GM10266 (cell line): Measurements from ENCODE around the gene TMEM108.

Experiments
- DNase-seq: peaks from one replicate; pipeline ENCODE4 v3.0.0; 2012; ENCODE audit errors: extremely low spot score
- TF ChIP-seq, protein P1 (sequence below): IDR thresholded peaks from 2 replicates; pipeline ENCODE4 v1.5.1; 2012; ENCODE audit warnings: mild to moderate bottlenecking, low read depth; ENCODE audit not compliant: control insufficient read depth, insufficient read depth; ENCODE audit errors: missing control alignments

TMEM108 gene

DNA sequence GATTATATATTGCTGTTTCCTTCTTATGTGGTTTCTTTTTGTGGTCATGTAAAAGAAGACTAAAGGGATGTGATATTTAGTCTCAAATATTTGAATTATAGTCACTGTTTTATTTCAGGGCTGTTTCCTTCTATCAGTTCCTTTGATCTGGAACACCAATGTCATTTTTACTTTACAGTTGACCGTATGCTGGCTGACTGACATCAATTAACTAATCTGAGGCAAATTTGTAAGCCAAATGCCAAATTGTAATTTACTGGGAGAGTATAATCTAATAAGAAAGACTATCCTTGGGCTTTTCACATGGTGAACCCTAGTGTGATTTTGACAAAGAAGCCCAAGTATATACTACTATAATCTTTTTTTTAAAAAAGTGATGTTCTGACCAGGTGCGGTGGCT is 87.6 kb downstream of the TMEM108 start:
- TF ChIP-seq, protein P1, sequence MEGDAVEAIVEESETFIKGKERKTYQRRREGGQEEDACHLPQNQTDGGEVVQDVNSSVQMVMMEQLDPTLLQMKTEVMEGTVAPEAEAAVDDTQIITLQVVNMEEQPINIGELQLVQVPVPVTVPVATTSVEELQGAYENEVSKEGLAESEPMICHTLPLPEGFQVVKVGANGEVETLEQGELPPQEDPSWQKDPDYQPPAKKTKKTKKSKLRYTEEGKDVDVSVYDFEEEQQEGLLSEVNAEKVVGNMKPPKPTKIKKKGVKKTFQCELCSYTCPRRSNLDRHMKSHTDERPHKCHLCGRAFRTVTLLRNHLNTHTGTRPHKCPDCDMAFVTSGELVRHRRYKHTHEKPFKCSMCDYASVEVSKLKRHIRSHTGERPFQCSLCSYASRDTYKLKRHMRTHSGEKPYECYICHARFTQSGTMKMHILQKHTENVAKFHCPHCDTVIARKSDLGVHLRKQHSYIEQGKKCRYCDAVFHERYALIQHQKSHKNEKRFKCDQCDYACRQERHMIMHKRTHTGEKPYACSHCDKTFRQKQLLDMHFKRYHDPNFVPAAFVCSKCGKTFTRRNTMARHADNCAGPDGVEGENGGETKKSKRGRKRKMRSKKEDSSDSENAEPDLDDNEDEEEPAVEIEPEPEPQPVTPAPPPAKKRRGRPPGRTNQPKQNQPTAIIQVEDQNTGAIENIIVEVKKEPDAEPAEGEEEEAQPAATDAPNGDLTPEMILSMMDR = no peak
- DNase-seq = no peak

DNA sequence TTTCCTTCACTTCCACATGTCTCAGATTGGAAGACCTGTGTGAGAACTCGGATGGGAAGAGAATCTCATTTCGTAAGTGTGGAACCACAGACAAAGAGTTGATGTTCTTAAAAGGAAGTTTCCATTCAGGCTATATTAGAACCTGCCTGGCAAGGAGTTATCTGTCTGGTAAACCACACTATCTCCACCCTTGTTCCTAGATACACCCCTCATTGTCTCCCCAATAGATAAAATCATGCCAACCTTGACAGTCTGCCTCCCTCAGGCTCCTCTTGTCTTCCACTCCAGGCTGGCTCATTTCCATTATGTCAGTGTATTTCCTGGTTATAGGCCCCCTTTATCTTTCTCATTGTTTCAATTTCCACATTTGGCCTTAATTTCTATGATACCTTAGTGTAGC is 89.2 kb downstream of the TMEM108 start:
- DNase-seq = no peak
- TF ChIP-seq, protein P1 = no peak

DNA sequence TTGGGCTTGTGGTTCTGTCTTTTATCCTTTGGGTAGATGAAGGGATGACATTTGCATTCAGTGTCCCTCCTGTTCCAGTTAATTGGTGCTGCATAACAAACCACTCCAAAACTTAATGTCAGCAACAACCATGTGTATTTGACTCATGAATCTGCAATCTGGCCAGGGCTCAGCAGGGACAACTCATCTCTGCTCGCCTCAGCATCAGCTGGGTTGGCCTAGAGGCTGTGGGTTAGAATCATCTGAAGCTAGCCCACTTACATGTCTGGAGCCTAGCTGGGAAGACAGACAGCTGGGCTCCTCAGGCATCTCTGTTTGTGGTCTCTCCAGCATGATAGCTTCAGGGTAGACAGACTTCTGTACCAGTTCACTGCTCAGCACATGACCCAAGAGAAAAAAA is 92.0 kb downstream of the TMEM108 start:
- no peak for DNase-seq
- TF ChIP-seq, protein P1 = no peak

DNA sequence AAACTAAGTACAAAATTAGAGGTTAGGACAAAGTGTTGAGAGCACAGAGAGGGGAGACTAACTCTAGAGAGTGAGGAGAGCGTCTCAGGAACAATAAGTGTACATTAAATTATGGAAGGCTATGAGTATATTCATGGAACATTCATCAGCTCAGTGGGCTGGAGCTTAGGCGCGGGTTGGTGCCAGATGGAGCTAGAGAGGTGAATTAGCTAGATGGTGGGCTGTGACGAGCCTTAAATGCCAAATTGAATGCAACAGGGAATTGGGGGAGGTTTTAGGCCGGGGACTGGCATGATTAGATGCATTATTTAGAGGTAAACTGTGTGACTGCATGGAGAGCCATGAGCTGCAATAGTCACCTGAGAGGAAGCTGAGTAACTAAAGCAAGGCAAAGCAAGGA is 97.1 kb downstream of the TMEM108 start:
- DNase-seq = no peak

DNA sequence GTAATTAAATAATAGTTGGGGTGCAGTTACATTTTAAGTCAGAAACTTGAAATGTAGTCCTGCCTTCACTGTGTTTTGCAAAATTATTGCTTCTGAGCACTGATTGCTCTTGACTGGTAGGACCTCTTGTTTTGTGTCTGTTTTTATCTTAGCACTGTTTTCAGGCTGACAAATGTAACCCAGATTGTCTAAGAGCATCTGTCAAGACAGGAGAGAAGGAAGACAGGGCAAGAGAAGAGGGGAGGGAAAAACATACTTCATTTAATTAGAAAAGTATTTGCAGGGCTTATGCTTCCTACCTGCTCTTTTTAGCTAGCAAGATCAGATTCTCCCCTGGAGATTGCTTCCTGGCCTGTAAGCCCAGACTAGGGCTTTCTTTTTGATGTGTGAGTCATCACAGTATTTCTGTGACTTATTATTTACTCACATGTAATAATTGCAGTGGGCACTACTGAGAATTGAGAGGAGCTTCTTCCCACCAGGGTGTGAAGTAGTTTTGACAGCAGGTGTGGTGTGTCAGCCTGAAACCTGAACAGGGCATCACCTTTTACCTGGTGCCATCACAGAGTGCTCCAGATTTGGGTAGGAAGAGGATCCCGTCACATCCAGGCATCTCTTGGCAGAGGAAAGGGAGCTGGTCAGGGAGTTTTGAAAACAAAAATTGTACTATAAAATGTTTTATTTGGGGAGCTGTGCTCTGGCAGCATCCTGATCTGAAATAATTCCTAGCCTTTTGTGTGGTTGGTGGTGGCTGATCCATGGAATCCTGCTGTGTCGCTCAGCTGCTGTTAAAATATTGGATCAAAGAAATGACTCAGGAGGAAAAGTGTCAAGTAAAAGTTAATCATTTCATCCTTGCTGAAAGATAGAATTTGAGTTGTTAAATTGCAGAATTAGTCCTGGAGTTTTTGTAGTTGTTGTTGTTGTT is 98.2 kb downstream of the TMEM108 start:
- DNase-seq = no peak
- TF ChIP-seq, protein P1 = no peak

More for the DNA sequence above, 97.1 kb downstream of the TMEM108 start:
- TF ChIP-seq, protein P1 = no peak

DNA sequence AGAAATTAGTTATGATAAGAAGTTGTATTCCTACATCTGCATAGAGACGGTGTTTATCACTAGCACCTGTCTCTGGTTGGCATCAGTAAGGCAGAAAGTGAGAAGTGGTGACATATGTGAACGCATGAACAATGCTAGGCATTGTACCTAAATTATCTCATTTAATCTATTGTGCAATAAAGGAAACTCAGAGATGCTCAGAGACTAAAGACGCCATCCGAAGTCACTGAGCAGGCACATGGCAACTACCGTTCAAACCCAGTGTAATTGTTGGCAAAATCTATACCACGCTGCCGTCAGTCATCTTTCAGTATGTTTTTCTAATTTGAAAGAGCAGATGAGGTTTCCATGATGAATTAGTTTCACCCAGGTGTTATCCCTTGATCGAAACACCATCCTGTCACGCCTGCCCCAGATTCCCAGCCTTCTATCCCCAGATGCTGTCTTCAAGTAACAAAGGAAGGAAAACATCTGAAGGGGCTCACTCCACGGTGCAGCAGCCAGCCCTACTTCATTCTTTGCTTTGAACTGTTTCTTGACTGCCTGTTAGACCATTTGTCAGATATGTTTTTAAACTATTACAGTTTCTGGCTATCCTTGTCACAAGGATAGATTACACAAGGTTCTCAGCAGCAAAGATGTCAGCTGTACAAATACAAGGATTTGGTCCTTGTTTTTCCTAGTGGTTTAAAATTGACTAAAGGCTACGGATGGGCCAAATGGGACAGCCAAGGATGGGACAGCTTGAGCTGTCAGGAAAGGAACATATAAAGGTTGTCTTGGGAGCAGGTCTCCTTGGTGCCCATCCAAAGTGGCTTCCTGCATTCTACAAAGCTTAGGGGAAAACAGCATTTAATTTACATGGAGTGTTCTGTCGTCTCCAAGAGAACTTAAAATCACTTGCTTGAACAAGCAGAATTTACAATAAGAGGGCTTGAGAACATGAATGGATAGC is 99.1 kb downstream of the TMEM108 start:
- DNase-seq = no peak
- TF ChIP-seq, protein P1 = no peak

DNA sequence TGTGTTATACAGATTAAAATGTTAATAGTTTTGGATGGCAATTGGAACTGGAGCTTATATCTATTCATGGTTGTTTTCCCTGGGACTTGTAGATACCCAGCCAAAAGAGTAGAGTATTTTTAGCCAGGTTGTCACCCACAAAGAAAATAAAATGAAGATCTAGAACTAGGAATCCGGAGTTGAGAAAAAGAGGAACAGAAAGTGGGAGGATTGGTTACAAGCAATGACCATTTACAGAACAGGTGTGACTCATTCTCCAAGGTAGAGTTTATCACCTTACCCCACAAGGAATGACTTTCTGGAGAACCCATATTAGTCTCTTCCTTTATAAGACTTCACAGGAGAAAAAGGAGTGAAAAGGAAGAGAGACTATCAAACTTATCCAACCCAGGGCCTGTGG is 99.8 kb downstream of the TMEM108 start:
- DNase-seq = no peak
- TF ChIP-seq, protein P1 = no peak
